H9 (cell line): ENCODE measurements around the gene SF3A1. TPM values are rescaled to one million over a fixed set of nuclear protein-coding genes. Genes with fewer than 3 reads are reported as not detected.

Experiments
- DNase-seq: peaks from one replicate; pipeline ENCODE4 v3.0.0-alpha.2; 2017
- H2AFZ ChIP-seq: one replicate; pipeline ENCODE4 v1.6.1; 2013; ENCODE audit warnings: mild to moderate bottlenecking, low read length, control low read depth, moderate library complexity
- H2AK5ac ChIP-seq: 2 replicates; pipeline ENCODE4 v1.6.1; 2013; ENCODE audit warnings: low read length, control low read depth, mixed read lengths; ENCODE audit not compliant: insufficient read length
- H2BK120ac ChIP-seq: one replicate; pipeline ENCODE4 v1.6.1; 2013; ENCODE audit warnings: low read depth, mild to moderate bottlenecking, low read length, control low read depth, inconsistent platforms; ENCODE audit not compliant: poor library complexity, severe bottlenecking
- H2BK12ac ChIP-seq: 2 replicates; pipeline ENCODE4 v1.6.1; 2013; ENCODE audit warnings: low read length, control low read depth, mixed read lengths, low read depth; ENCODE audit not compliant: insufficient read length
- H2BK15ac ChIP-seq: 2 replicates; pipeline ENCODE4 v1.6.1; 2013; ENCODE audit warnings: low read depth, low read length, control low read depth
- H2BK20ac ChIP-seq: one replicate; pipeline ENCODE4 v1.6.1; 2013; ENCODE audit warnings: low read depth, mild to moderate bottlenecking, low read length, control low read depth, inconsistent platforms; ENCODE audit not compliant: poor library complexity, severe bottlenecking
- H2BK5ac ChIP-seq: 2 replicates; pipeline ENCODE4 v1.6.1; 2013; ENCODE audit warnings: low read length, control low read depth, mixed read lengths; ENCODE audit not compliant: insufficient read length
- H3K14ac ChIP-seq: 2 replicates; pipeline ENCODE4 v1.6.1; 2013; ENCODE audit warnings: low read length, control low read depth; ENCODE audit not compliant: insufficient read depth
- H3K18ac ChIP-seq: 2 replicates; pipeline ENCODE4 v1.6.1; 2013; ENCODE audit warnings: low read depth, mild to moderate bottlenecking, mixed read lengths, low read length, control low read depth; ENCODE audit not compliant: insufficient read length
- H3K23ac ChIP-seq: 2 replicates; pipeline ENCODE4 v1.6.1; 2013; ENCODE audit warnings: low read length, control low read depth, mixed read lengths, low read depth; ENCODE audit not compliant: insufficient read length
- H3K23me2 ChIP-seq: 2 replicates; pipeline ENCODE4 v1.6.1; 2013; ENCODE audit warnings: low read depth, mild to moderate bottlenecking, mixed read lengths, low read length, control low read depth; ENCODE audit not compliant: insufficient read length, poor library complexity, severe bottlenecking
- H3K27ac ChIP-seq: 2 replicates; pipeline ENCODE4 v1.5.1; 2013; ENCODE audit warnings: low read length, control low read depth, mixed read lengths, low read depth; ENCODE audit not compliant: insufficient read length
- H3K27me3 ChIP-seq: 2 replicates; pipeline ENCODE4 v1.6.1; 2013; ENCODE audit warnings: low read length, control low read depth, inconsistent platforms; ENCODE audit not compliant: insufficient read depth
- H3K4ac ChIP-seq: 2 replicates; pipeline ENCODE4 v1.6.1; 2013; ENCODE audit warnings: low read depth, mild to moderate bottlenecking, control low read depth, inconsistent platforms, low read length, moderate library complexity
- H3K4me1 ChIP-seq: 2 replicates; pipeline ENCODE4 v1.6.1; 2013; ENCODE audit warnings: low read length, control low read depth, inconsistent platforms; ENCODE audit not compliant: insufficient read depth
- H3K4me2 ChIP-seq: 2 replicates; pipeline ENCODE4 v1.6.1; 2013; ENCODE audit warnings: low read length, control low read depth, mixed read lengths; ENCODE audit not compliant: insufficient read length, insufficient read depth
- H3K56ac ChIP-seq: 2 replicates; pipeline ENCODE4 v1.6.1; 2013; ENCODE audit warnings: low read depth, mild to moderate bottlenecking, mixed read lengths, low read length, control low read depth; ENCODE audit not compliant: insufficient read length
- H3K79me1 ChIP-seq: 2 replicates; pipeline ENCODE4 v1.6.1; 2013; ENCODE audit warnings: low read depth, mild to moderate bottlenecking, moderate library complexity, low read length, control low read depth, inconsistent platforms; ENCODE audit not compliant: insufficient read depth, poor library complexity, severe bottlenecking
- H3K79me2 ChIP-seq: 2 replicates; pipeline ENCODE4 v1.6.1; 2013; ENCODE audit warnings: low read length, control low read depth, inconsistent platforms; ENCODE audit not compliant: insufficient read depth
- H3K9ac ChIP-seq: 2 replicates; pipeline ENCODE4 v1.6.1; 2013; ENCODE audit warnings: low read length, control low read depth, mixed read lengths; ENCODE audit not compliant: insufficient read length; ENCODE audit errors: extremely low read depth
- H3K9me3 ChIP-seq: one replicate; pipeline ENCODE4 v1.6.1; 2013; ENCODE audit warnings: low read depth, low read length, inconsistent platforms; ENCODE audit not compliant: control insufficient read depth
- H3T11ph ChIP-seq: one replicate; pipeline ENCODE4 v1.6.1; 2013; ENCODE audit warnings: mild to moderate bottlenecking, low read length, control low read depth, inconsistent platforms
- H4K20me1 ChIP-seq: one replicate; pipeline ENCODE4 v1.6.1; 2013; ENCODE audit not compliant: control insufficient read depth, insufficient read length, insufficient read depth
- H4K5ac ChIP-seq: 2 replicates; pipeline ENCODE4 v1.6.1; 2013; ENCODE audit warnings: low read depth, mild to moderate bottlenecking, mixed read lengths, low read length, control low read depth; ENCODE audit not compliant: insufficient read length
- H4K8ac ChIP-seq: replicated peaks from 2 replicates; pipeline ENCODE4 v1.6.1; 2013; ENCODE audit warnings: low read length, control low read depth, mixed read lengths, low read depth; ENCODE audit not compliant: insufficient read length
- H4K91ac ChIP-seq: 2 replicates; pipeline ENCODE4 v1.6.1; 2013; ENCODE audit warnings: low read depth, mild to moderate bottlenecking, moderate library complexity, mixed read lengths, low read length, control low read depth; ENCODE audit not compliant: insufficient read length
- H3K27ac Mint-ChIP-seq, 3 experiments: 2 replicates in 2 of 3; 3 replicates in 1 of 3; pipeline ENCODE4 v1.8.0; 2020 to 2021; ENCODE audit warnings: mixed read lengths in 3 of 3, mild to moderate bottlenecking in 1 of 3, moderate library complexity in 1 of 3
- H3K27me3 Mint-ChIP-seq: 2 replicates; pipeline ENCODE4 v1.8.0; 2021; ENCODE audit warnings: low read depth, mild to moderate bottlenecking, moderate library complexity, mixed read lengths
- H3K36me3 Mint-ChIP-seq, 3 experiments: 2 replicates in 2 of 3; 3 replicates in 1 of 3; pipeline ENCODE4 v1.8.0; 2020 to 2021; ENCODE audit warnings: low read depth in 3 of 3, mixed read lengths in 3 of 3; ENCODE audit not compliant: insufficient read depth in 1 of 3
- H3K4me1 Mint-ChIP-seq, 2 experiments: 2 replicates each; pipeline ENCODE4 v1.8.0; 2020; ENCODE audit warnings: mixed read lengths in 2 of 2
- H3K4me3 Mint-ChIP-seq, 2 experiments: 2 replicates in 1 of 2; 3 replicates in 1 of 2; pipeline ENCODE4 v1.8.0; 2020 to 2021; ENCODE audit warnings: mild to moderate bottlenecking in 2 of 2, mixed read lengths in 2 of 2, moderate library complexity in 1 of 2
- H3K9me3 Mint-ChIP-seq, 2 experiments: 2 replicates in 1 of 2; 3 replicates in 1 of 2; pipeline ENCODE4 v1.8.0; 2020; ENCODE audit warnings: mild to moderate bottlenecking in 2 of 2, mixed read lengths in 2 of 2, moderate library complexity in 1 of 2
- CTCF ChIP-seq: fragments of 200-600 bp; sonication (generic); conservative IDR thresholded peaks from 3 replicates; pipeline ENCODE4 v1.8.0; 2021; ENCODE audit warnings: antibody characterized with exemption, mild to moderate bottlenecking
- WGBS: extraction: QIAGEN DNeasy Blood & Tissue Kit; methylation state at CpG from one replicate; pipeline ENCODE4 v1.1.7; 2013; ENCODE audit warnings: missing lambda C conversion rate, low lambda C conversion rate, mixed read lengths; ENCODE audit not compliant: insufficient read length; ENCODE audit errors: extremely low coverage; 5-methylcytosine and 5-hydroxymethylcytosine counted together
- total RNA-seq: library from RNA; stranded (reverse); gene quantifications from 2 replicates; pipeline ENCODE4 v1.2.1, GENCODE V29; 2021

SF3A1 gene
- total RNA-seq, 1 experiment from 2014 or later: 225 TPM

GRCh38 chr22:30289141-30289979 is 67.3 kb downstream of the SF3A1 start, which contains the start of gene CASTOR1:
CASTOR1 (minus strand) TSS chr22:30289505; CDS start chr22:30289497, 8 bp downstream.
- Histone ChIP-seq H3K4ac (no peak within 1 kb of the TSS), H4K91ac (no peak within 1 kb of the TSS), H3T11ph (no peak within 1 kb of the TSS), H3K23me2 (peaks cover 8% of the 10 kb centered on the region), H3K4me2 (peak within 1 kb of the TSS; percentile 85), H3K14ac (peak within 1 kb of the TSS; percentile 4; the same call in 1 of the 2 replicates), H2AFZ (no peak within 1 kb of the TSS), H3K9me3 (no peaks in the 10 kb centered on the region), H3K23ac (no peak within 1 kb of the TSS), H3K27me3 (no peaks in the 10 kb centered on the region), H2BK12ac (no peak within 1 kb of the TSS), H3K18ac (no peak within 1 kb of the TSS), H3K79me1 (no peaks in the 10 kb centered on the region), H2BK120ac (no peak within 1 kb of the TSS), H2BK20ac (no peak within 1 kb of the TSS), H2BK5ac (no peak within 1 kb of the TSS), H4K8ac (no peak within 1 kb of the TSS), H2AK5ac (no peak within 1 kb of the TSS), H4K20me1 (no peaks in the 10 kb centered on the region), H3K9ac (no peak within 1 kb of the TSS), H3K4me1 (no peaks in the 10 kb centered on the region; the same call in 1 of the 2 replicates), H2BK15ac (no peak within 1 kb of the TSS), H3K27ac (no peak within 1 kb of the TSS), H4K5ac (no peak within 1 kb of the TSS), H3K79me2 (no peaks in the 10 kb centered on the region), H3K56ac (no peak within 1 kb of the TSS)
- no CpG with 5 or more reads among the region's 85 CpGs for WGBS
- TF ChIP-seq CTCF: no peak
- Mint-ChIP-seq H3K4me3 (peak within 1 kb of the TSS; percentile 67 to 81), H3K4me1 (peaks cover 5 to 16% of the 10 kb centered on the region in 2 experiments), H3K27me3 (no peaks in the 10 kb centered on the region), H3K27ac (peak within 1 kb of the TSS in 2 of 3 experiments; percentile 50 to 92; a peak in 3 of 7 replicates), H3K36me3 (peaks cover 4 to 14% (median 5%) of the 10 kb centered on the region in 3 experiments; a peak in 5 of 7 replicates), H3K9me3 (no peaks in the 10 kb centered on the region)
- DNase-seq: peak; percentile 99
